HG03103 (cell line): ENCODE data around the gene GIMAP2.
"Not testable (repeated sequence)": the region's sequence is repeated elsewhere in the genome, so short reads cannot be mapped to it uniquely, and the experiment has no call there.

Experiments used
- ATAC-seq: cut with Tn5 transposase; IDR thresholded peaks from one replicate; pipeline ENCODE4 v1.9.1; 2021; ENCODE audit warnings: low read depth; ENCODE audit not compliant: unreplicated experiment

Gene GIMAP2

DNA sequence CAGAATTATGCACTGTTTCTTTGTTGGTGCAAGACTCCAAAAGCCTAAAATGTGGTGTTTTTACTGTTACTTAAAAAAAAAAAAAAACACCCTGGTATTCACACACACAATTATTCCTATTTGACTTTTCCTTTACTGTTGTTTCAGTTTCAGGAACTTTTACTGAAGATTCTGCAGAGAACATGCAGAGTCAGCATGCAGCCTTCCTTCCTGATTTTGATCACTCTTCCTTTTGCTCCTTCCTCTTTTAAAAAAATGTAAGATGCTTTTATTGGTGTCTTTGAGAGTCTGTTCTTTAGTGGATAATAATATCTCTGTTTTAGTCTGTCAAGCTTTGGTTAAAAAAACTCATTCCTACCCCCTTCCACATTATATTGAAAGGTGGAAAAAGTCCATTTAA, 9.2 kb upstream of the GIMAP2 start:
- ATAC-seq: not testable (repeated sequence)

- not testable (repeated sequence) for ATAC-seq
Observed at GRCh38 chr7:150676854-150677253, 8.7 kb upstream of the GIMAP2 start.

DNA sequence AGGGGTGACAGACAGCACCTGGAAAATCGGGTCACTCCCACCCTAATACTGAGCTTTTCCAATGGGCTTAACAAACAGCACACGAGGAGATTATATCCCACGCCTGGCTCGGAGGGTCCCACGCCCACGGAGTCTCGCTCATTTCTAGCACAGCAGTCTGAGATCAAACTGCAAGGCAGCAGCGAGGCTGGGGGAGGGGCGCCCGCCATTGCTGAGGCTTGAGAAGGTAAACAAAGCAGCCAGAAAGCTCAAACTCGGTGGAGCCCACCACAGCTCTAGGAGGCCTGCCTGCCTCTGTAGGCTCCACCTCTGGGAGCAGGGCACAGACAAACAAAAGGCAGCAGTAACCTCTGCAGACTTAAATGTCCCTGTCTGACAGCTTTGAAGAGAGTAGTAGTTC, 6.9 kb upstream of the GIMAP2 start:
- ATAC-seq: not testable (repeated sequence)

DNA sequence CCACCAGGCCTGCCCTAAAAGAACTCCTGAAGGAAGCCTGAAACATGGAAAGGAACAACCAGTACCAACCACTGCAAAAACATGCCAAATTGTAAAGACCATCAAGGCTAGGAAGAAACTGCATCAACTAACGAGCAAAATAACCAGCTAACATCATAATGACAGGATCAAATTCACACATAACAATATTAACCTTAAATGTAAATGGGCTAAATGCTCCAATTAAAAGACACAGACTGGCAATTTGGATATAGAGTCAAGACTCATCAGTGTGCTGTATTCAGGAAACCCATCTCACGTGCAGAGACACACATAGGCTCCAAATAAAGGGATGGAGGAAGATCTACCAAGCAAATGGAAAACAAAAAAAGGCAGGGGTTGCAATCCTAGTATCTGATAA, 5.1 kb upstream of the GIMAP2 start:
- not testable (repeated sequence) for ATAC-seq

DNA sequence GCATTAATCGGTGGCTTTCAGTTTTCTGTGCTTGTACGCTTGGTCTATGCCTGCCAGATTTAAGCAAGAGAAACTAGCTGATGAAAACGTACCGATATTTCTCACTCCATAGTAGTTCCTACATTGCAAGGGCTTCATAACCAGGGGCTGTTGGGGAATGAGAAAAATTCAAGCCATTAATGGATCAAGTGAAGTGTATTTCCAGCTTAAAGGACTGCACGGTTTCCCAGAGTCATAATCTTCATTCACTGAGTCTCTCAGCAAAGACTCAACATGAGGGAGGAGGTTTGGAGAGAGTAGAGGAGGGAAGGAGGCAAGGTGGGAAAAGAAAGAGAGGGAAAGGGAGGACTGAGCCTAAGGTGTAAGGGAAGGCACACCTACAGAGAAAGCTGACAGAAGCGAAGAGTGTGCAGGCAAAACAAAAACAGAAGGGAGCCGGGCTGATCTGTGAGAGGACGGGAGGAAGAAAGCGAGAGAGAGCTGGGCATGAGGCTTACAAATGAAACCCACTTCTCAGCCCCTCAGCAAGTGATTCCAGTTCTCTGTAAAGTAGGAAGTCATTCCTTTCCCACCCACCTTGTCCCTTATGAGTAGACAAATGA, 625 bp downstream of the GIMAP2 start:
- ATAC-seq: peak; percentile 27

- no peak for ATAC-seq
Observed at GRCh38 chr7:150688630-150689029, 3.1 kb downstream of the GIMAP2 start.

GRCh38 chr7:150695654-150696053, 10.1 kb downstream of the GIMAP2 start:
- no peak for ATAC-seq

DNA sequence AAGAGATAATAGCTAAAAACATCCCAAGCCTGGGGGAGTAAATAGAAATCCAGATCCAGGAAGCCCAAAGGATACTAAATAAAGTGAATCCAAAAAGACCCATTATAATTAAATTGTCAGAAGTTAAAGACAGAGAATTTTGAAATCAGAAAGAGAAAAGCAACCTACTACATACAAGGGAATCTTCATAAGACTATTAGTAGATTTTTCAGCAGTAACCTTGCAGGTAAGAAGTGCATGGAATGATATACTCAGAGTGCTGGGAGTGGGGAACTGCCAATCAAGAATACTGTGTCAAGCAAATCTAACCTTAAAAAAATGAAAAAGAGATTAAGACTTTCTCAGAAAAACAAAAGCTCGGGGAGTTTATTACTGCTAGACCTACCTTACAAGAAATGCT, 17.7 kb downstream of the GIMAP2 start:
- no peak for ATAC-seq

DNA sequence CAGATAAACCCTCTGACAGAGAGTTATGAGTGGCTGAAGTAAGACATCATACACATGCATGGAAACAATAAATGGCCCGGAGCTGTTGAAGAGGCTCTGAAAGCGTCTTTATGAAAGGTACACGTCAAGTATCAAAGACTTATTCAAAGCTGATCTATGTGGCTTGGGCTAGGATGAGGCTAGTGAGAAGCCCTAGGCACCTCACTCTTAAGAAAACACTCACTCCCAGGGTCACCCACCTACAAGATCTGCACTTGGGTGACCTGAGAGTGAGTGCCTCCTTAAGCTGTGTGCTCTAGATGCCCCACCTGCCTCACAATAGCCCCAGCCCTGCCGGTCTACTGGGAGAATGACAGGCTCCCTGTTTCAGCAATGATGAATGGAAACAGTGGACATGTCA, 29.8 kb downstream of the GIMAP2 start:
- ATAC-seq: no peak

- ATAC-seq: no peak
Observed at GRCh38 chr7:150715738-150716137, 30.2 kb downstream of the GIMAP2 start.

DNA sequence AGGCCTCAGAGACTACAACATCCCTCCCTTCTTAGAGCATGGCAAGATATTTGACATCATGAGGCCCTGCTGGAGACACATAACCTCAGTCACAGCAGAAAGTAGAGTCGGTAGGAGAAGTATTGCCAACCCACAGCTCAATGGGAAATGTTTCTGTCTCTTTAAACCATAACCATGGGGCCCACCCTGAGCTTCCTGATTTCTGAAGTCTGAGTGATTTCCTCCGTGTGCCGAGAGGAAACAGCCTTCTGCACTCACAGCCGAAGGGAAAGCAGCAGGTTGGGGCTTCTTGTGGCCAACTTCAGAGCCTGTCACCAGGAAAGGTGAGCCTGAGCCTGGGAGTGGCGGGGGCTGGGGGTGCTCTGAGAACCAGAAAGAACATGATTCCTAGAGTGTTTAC, 30.9 kb downstream of the GIMAP2 start, which contains the start of gene GIMAP1:
GIMAP1 (plus strand) TSS at position 246 of the 400 bp plus-strand sequence. CDS start 2,435 bp downstream, outside the sequence.
- no peak for ATAC-seq

- ATAC-seq: no peak
Observed at GRCh38 chr7:150716939-150717338, 31.4 kb downstream of the GIMAP2 start.

DNA sequence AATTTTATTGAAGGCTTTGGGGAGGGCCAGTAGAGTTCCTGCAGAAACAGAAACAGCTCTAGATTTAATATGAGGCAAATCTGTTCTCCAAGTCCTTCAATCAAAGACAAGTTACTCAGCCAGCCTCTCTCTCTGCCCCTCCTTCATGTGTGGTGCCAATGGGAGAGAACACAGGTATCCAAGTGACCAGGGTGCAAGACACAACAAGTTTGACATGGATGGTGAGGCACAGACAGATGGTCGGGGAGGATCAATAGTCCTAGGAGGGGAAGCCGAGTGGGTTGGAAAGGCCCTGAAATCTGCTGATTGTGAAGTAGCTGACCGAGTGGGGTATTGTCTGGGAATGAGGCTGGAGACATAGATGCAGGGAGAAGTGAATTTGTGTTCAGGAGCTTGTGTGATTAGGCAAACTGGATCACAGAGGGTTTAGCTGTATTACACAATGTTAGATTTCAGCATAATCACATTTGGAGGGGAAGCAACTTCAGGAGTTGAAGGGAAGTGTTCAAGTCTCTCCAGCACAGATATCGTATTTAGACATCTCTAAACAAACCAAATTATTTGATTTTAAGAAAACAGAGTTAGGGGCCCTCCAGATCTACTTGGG, 32.4 kb downstream of the GIMAP2 start:
- ATAC-seq: no peak

- ATAC-seq: no peak
Observed at GRCh38 chr7:150719436-150719835, 33.9 kb downstream of the GIMAP2 start.

DNA sequence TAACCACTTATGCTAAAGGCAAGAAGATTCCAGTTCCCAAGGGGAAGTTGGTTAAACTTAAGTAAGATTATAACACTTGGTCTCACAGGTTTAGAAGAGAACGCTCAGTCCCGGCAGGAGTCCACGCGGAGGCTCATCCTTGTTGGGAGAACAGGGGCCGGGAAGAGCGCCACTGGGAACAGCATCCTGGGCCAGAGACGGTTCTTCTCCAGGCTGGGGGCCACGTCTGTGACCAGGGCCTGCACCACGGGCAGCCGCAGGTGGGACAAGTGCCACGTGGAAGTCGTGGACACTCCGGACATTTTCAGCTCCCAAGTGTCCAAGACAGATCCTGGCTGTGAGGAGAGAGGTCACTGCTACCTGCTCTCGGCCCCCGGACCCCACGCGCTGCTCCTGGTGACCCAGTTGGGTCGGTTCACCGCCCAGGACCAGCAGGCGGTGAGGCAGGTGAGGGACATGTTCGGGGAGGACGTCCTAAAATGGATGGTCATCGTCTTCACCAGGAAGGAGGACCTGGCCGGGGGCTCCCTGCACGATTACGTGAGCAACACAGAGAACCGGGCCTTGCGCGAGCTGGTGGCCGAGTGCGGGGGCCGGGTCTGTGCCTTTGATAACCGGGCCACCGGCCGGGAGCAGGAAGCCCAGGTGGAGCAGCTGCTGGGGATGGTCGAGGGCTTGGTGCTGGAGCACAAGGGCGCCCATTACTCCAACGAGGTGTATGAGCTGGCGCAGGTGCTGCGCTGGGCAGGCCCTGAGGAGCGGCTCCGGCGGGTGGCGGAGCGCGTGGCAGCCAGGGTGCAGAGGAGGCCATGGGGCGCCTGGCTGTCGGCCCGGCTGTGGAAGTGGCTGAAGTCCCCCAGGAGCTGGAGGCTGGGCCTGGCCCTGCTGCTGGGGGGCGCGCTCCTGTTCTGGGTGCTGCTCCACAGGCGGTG, 34.7 kb downstream of the GIMAP2 start:
- no peak for ATAC-seq

DNA sequence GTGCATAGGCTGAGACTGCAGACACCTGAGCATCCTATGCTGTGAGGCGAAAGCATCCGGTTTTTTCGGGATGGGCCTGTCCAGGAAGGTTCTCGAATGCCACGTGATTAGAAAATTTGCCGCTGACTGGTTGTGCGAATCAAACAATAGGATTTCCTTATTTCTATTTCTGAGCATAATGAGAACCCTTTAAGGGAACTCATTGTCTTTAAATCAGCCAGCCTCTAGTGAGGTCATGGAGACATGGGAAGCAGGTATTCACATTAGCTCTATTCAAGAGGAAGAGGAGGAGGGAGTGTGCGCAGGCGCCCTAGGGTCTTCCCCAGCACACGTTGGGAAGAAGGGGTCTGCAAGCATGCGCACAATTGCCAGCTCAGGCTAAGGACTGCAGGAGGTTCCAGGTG, 36.5 kb downstream of the GIMAP2 start:
- ATAC-seq: no peak

- no peak for ATAC-seq
Observed at GRCh38 chr7:150722431-150722931, 37.0 kb downstream of the GIMAP2 start.

- ATAC-seq: no peak
Observed at GRCh38 chr7:150723467-150723866, 38.0 kb downstream of the GIMAP2 start.

DNA sequence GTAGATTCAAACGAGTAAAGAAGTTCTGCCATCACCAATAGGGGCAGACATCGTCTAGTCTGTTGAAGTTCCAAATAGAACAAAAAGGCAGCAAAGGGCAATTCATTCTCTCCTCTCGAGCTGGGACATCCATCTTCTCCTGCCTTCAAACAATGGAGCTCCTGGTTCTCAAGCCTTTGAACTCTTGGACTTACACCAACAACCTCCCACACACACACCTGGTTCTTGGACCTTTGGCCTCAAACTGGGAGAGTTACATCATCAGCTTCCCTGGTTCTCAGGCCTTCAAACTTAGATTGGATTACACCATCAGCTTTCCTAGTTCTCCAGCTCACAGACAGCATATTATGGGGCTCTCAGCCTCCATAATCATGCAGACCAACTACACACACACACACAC, 41.9 kb downstream of the GIMAP2 start:
- ATAC-seq: no peak

GRCh38 chr7:150728011-150728410, 42.5 kb downstream of the GIMAP2 start:
- no peak for ATAC-seq

DNA sequence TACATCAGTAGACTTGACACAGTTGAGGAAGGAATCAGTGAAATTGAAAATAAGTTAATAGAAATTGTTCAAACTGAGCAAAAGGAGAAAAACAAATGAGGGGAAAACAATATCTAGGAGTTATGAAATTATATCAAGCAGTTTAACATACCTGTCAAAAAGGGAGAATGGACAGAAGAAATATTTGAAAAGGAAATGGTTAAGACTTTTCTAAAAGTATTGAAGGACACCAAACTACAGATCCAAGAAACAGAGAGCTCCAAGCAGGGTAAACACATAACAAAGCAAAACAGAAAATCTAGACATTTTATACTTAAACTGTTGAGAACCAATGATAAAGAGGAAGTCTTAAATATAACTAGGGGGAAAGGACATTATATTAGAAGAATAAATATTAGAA, 43.1 kb downstream of the GIMAP2 start:
- no peak for ATAC-seq
